ENCODE measurements around the gene PSMG3.

The PSMG3 gene

GRCh38 chr7:1569833-1570632, at the start of gene PSMG3:
TSS of gene PSMG3 (minus strand) at chr7:1570032. CDS start at chr7:1569339, 693 bp downstream.
- Histone ChIP-seq H2AFZ (ENCODE audit: low read depth, low read length) (peak within 1 kb of the TSS; percentile 49), H3K4me3 (ENCODE audit: low read length) (peak within 1 kb of the TSS; percentile 84), H3K36me3 (ENCODE audit: insufficient read depth, low read length) (no peaks in the 10 kb centered on the region), H3K27me3 (ENCODE audit: insufficient read depth, low read length) (no peaks in the 10 kb centered on the region), H3K4me1 (ENCODE audit: insufficient read depth, low read length) (peaks cover 21% of the 10 kb centered on the region), H3K9me3 (ENCODE audit: low read length) (no peaks in the 10 kb centered on the region)

- Histone ChIP-seq H3K9me3 (ENCODE audit: low read length) (peaks cover 4% of the 10 kb centered on the region), H2AFZ (ENCODE audit: low read depth, low read length) (no peak overlapping the region), H3K27me3 (ENCODE audit: insufficient read depth, low read length) (no peaks in the 10 kb centered on the region), H3K36me3 (ENCODE audit: insufficient read depth, low read length) (no peaks in the 10 kb centered on the region), H3K4me3 (ENCODE audit: low read length) (no peak overlapping the region), H3K4me1 (ENCODE audit: insufficient read depth, low read length) (no peaks in the 10 kb centered on the region)
These were observed 48.6 kb upstream of the PSMG3 start for GRCh38 chr7:1618475-1618874.

GRCh38 chr7:1617957-1618356, 48.1 kb upstream of the PSMG3 start:
- Histone ChIP-seq H3K36me3 (ENCODE audit: insufficient read depth, low read length) (no peaks in the 10 kb centered on the region), H3K27me3 (ENCODE audit: insufficient read depth, low read length) (no peaks in the 10 kb centered on the region), H2AFZ (ENCODE audit: low read depth, low read length) (no peak overlapping the region), H3K4me1 (ENCODE audit: insufficient read depth, low read length) (no peaks in the 10 kb centered on the region), H3K9me3 (ENCODE audit: low read length) (peaks cover 4% of the 10 kb centered on the region), H3K4me3 (ENCODE audit: low read length) (no peak overlapping the region)

- no peaks in the 10 kb centered on the region for H3K27me3 ChIP-seq (ENCODE audit: insufficient read depth, low read length)
- no peak overlapping the region for H3K4me3 ChIP-seq (ENCODE audit: low read length)
- no peaks in the 10 kb centered on the region for H3K4me1 ChIP-seq (ENCODE audit: insufficient read depth, low read length)
- H2AFZ ChIP-seq (ENCODE audit: low read depth, low read length), result no peak overlapping the region
- H3K36me3 ChIP-seq (ENCODE audit: insufficient read depth, low read length), result no peaks in the 10 kb centered on the region
- H3K9me3 ChIP-seq (ENCODE audit: low read length), result peaks cover 4% of the 10 kb centered on the region
These were observed 46.9 kb upstream of the PSMG3 start for GRCh38 chr7:1616741-1617140.

DNA sequence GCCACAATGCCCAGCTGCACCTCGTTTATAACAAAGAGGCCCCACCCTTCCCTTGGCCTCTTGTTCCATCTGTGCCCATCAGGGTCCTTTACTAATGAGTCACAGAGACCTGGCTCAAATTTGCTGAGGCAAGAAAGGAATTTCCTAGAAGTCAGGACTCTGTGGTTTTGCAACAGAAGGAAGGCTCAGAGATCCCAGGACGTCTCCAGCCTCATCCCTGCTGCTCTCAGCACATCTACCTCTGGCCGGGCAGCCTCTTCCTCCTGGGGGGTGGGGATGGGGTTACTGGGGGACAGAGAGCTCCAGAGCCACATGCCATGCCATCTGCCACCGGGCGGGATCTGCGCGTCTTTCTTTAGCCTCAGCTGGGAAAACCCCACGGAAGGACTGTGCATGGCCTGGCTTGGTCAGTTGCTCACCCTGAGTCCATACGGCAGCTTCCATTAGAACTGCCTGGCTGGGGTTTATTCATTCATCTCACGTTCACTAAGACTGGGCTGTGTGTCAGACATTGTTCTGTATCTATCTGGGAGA, 41.9 kb upstream of the PSMG3 start:
- Histone ChIP-seq H3K9me3 (ENCODE audit: low read length) (peaks cover 1% of the 10 kb centered on the region), H3K36me3 (ENCODE audit: insufficient read depth, low read length) (no peaks in the 10 kb centered on the region), H3K4me3 (ENCODE audit: low read length) (no peak overlapping the region), H3K27me3 (ENCODE audit: insufficient read depth, low read length) (no peaks in the 10 kb centered on the region), H3K4me1 (ENCODE audit: insufficient read depth, low read length) (no peaks in the 10 kb centered on the region), H2AFZ (ENCODE audit: low read depth, low read length) (no peak overlapping the region)

DNA sequence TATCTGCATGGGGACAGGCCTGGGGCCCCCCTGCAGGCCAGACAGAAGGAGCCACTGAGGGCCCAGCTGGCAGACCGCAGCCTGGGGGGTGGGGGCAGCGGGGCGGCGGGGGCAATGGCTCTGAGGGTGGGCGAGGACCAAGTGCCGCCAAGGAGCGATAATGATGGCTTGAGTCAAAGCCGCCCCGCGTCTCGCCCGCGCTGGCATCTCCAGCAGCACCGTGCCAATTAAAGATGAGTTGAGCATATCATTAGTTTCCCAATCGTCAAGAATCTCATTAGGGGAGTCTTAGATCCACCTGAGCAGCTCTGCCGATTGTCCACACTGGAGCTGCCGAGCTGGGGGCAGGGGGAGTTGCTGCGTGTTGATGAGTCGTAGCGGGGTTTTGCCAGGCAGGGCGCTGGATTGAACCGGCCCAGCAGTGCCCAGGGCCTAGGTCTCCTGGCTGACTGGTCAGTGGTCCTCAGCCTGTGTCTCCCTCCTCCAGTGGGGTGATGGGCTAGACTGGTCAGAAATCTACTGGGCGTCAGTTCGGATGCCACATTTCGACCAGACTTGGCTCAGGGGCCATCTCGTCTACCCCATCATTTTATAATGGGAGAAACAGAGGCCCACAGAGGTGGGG, 41.0 kb upstream of the PSMG3 start:
- Histone ChIP-seq H3K36me3 (ENCODE audit: insufficient read depth, low read length) (no peaks in the 10 kb centered on the region), H2AFZ (ENCODE audit: low read depth, low read length) (no peak overlapping the region), H3K4me1 (ENCODE audit: insufficient read depth, low read length) (no peaks in the 10 kb centered on the region), H3K4me3 (ENCODE audit: low read length) (no peak overlapping the region), H3K27me3 (ENCODE audit: insufficient read depth, low read length) (no peaks in the 10 kb centered on the region), H3K9me3 (ENCODE audit: low read length) (no peaks in the 10 kb centered on the region)

- H3K4me3 ChIP-seq (ENCODE audit: low read length), result no peak overlapping the region
- H3K27me3 ChIP-seq (ENCODE audit: insufficient read depth, low read length), result no peaks in the 10 kb centered on the region
- no peaks in the 10 kb centered on the region for H3K9me3 ChIP-seq (ENCODE audit: low read length)
- H2AFZ ChIP-seq (ENCODE audit: low read depth, low read length), result no peak overlapping the region
- no peaks in the 10 kb centered on the region for H3K36me3 ChIP-seq (ENCODE audit: insufficient read depth, low read length)
- no peaks in the 10 kb centered on the region for H3K4me1 ChIP-seq (ENCODE audit: insufficient read depth, low read length)
These were observed 40.3 kb upstream of the PSMG3 start for GRCh38 chr7:1610013-1610677.

DNA sequence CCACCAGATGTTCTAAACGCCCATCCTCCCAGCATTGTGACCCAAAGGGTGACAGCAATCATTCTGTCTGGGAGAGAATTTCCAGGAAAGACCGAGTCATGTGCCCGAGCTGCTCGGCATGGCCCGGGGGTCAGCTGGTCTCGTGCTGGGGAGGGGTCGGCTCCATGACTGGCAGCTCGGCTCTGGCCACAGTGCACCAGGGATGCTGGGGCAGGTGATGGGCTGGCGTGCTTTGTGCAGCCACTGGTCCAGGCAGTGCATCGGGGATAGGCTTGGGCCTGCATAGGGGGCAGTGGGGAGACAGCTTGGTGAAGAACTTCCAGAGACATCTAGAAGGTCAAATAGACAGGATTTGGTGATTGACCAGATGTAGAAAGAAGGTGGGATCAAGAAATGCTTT, 39.2 kb upstream of the PSMG3 start:
- Histone ChIP-seq H3K4me3 (ENCODE audit: low read length) (no peak overlapping the region), H2AFZ (ENCODE audit: low read depth, low read length) (no peak overlapping the region), H3K36me3 (ENCODE audit: insufficient read depth, low read length) (no peaks in the 10 kb centered on the region), H3K27me3 (ENCODE audit: insufficient read depth, low read length) (no peaks in the 10 kb centered on the region), H3K4me1 (ENCODE audit: insufficient read depth, low read length) (no peaks in the 10 kb centered on the region), H3K9me3 (ENCODE audit: low read length) (no peaks in the 10 kb centered on the region)

- no peak overlapping the region for H2AFZ ChIP-seq (ENCODE audit: low read depth, low read length)
- H3K9me3 ChIP-seq (ENCODE audit: low read length), result no peaks in the 10 kb centered on the region
- no peaks in the 10 kb centered on the region for H3K4me1 ChIP-seq (ENCODE audit: insufficient read depth, low read length)
These were observed 38.5 kb upstream of the PSMG3 start for GRCh38 chr7:1608318-1608717.

GRCh38 chr7:1607696-1608095, 37.9 kb upstream of the PSMG3 start:
- Histone ChIP-seq H3K27me3 (ENCODE audit: insufficient read depth, low read length) (no peaks in the 10 kb centered on the region), H3K4me3 (ENCODE audit: low read length) (no peak overlapping the region), H2AFZ (ENCODE audit: low read depth, low read length) (no peak overlapping the region), H3K4me1 (ENCODE audit: insufficient read depth, low read length) (no peaks in the 10 kb centered on the region), H3K9me3 (ENCODE audit: low read length) (no peaks in the 10 kb centered on the region), H3K36me3 (ENCODE audit: insufficient read depth, low read length) (no peaks in the 10 kb centered on the region)

More at GRCh38 chr7:1608318-1608717, 38.5 kb upstream of the PSMG3 start:
- Histone ChIP-seq H3K36me3 (ENCODE audit: insufficient read depth, low read length) (no peaks in the 10 kb centered on the region), H3K27me3 (ENCODE audit: insufficient read depth, low read length) (no peaks in the 10 kb centered on the region), H3K4me3 (ENCODE audit: low read length) (no peak overlapping the region)

DNA sequence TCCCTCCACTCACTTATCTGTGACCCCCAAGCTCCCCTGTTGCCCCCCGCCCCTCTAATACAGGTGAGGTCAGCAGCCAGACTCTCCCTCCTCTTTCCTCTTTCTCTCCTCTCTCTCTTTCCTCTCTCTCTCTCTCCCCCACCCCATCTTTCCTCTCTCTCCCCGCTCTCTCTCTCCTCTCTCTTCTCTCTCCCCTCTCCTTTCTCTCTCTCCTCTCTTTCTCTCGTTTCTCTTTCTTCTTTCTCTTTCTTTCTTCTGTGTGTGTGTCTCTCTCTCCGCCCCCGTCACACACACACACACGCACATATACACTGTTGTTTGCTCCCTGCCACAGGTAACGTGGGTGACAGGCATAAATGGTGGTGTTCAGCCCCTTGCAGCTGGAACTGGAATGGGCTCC, 37.2 kb upstream of the PSMG3 start:
- H3K36me3 ChIP-seq (ENCODE audit: insufficient read depth, low read length), result no peaks in the 10 kb centered on the region
- no peaks in the 10 kb centered on the region for H3K27me3 ChIP-seq (ENCODE audit: insufficient read depth, low read length)
- no peaks in the 10 kb centered on the region for H3K4me1 ChIP-seq (ENCODE audit: insufficient read depth, low read length)
- no peak overlapping the region for H2AFZ ChIP-seq (ENCODE audit: low read depth, low read length)
- H3K9me3 ChIP-seq (ENCODE audit: low read length), result no peaks in the 10 kb centered on the region
- no peak overlapping the region for H3K4me3 ChIP-seq (ENCODE audit: low read length)

DNA sequence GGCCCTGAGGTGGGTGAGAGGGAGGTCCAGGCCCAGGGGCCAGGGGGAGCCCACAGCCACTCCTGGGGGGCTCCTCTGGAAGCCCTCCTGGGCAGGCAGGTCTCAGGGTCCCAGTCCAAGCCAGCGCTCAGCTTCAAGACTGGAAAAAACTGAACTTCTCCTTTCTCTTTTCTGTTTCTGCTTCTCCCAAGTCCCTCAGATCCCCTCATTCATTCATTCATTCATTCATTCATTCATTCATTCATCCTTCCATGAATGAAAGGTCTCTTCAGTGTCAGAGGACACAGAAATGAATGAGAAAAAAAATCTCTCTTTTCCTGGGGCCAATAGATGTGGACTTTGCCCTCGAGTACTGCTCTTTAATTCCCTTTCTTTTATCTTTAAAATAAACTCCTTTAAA, 34.6 kb upstream of the PSMG3 start:
- H3K4me1 ChIP-seq (ENCODE audit: insufficient read depth, low read length), result no peaks in the 10 kb centered on the region
- no peaks in the 10 kb centered on the region for H3K27me3 ChIP-seq (ENCODE audit: insufficient read depth, low read length)
- H2AFZ ChIP-seq (ENCODE audit: low read depth, low read length), result no peak overlapping the region
- H3K9me3 ChIP-seq (ENCODE audit: low read length), result no peaks in the 10 kb centered on the region
- H3K4me3 ChIP-seq (ENCODE audit: low read length), result no peak overlapping the region
- H3K36me3 ChIP-seq (ENCODE audit: insufficient read depth, low read length), result no peaks in the 10 kb centered on the region

Data from neuron (in vitro differentiated cells).